ENCODE data around the gene GPR160.

- TF ChIP-seq CTCF (IDR thresholded peaks at IDR 0.05) (no peak), POLR2AphosphoS5 (IDR thresholded peaks at IDR 0.05; ENCODE audit: insufficient read depth in 1 of 2, low read depth in 1 of 2) (no peak), POLR2A (IDR thresholded peaks at IDR 0.05) (no peak)
Observed at GRCh38 chr3:170077361-170077760, 39.6 kb downstream of the GPR160 start.

Data from vagina (tissue), 2 donors.